Peyer's patch (tissue), 4 donors: Measurements from ENCODE around the gene CELF4. TPM values are rescaled to one million over a fixed set of nuclear protein-coding genes. Genes with fewer than 3 reads are reported as not detected.

Source experiments
- DNase-seq, 3 donors: peaks; one replicate each; pipeline ENCODE4 v3.0.0-alpha.2; 2017 to 2019
- H3K27ac ChIP-seq, 4 donors: fragments of 200-600 bp; sonication (generic); one replicate each; pipeline ENCODE4 v1.5.1; 2016 to 2019
- H3K27me3 ChIP-seq, 2 donors: fragments of 200-600 bp; sonication (generic); one replicate each; pipeline ENCODE4 v1.5.1; 2019
- H3K36me3 ChIP-seq, 3 donors: fragments of 200-600 bp; sonication (generic); one replicate each; pipeline ENCODE4 v1.5.1; 2016 to 2019
- H3K4me1 ChIP-seq, 4 donors: fragments of 200-600 bp; sonication (generic); one replicate each; pipeline ENCODE4 v1.5.1; 2016 to 2019
- H3K4me3 ChIP-seq, 4 donors: fragments of 200-600 bp; sonication (generic); 1 replicate in 3 of 4; 2 replicates in 1 of 4; pipeline ENCODE4 v1.5.1; 2016 to 2019; ENCODE audit warnings: mild to moderate bottlenecking in 1 of 4
- H3K9me3 ChIP-seq, 4 donors: fragments of 200-600 bp; sonication (generic); one replicate each; pipeline ENCODE4 v1.5.1; 2016 to 2019; ENCODE audit warnings: mild to moderate bottlenecking in 1 of 4
- CTCF ChIP-seq, 6 experiments: fragments of 450-650 bp in 4 of 6; fragments of 200-600 bp in 2 of 6; sonication (generic) in 1 of 6; IDR thresholded peaks; one replicate each; pipeline ENCODE4 v1.5.1; 2017 to 2019; ENCODE audit warnings: antibody characterized with exemption in 6 of 6, mild to moderate bottlenecking in 3 of 6, moderate library complexity in 1 of 6
- POLR2A ChIP-seq, 2 donors: fragments of 450-650 bp; IDR thresholded peaks; one replicate each; pipeline ENCODE4 v1.5.1; 2017; ENCODE audit warnings: antibody characterized with exemption in 2 of 2, mild to moderate bottlenecking in 2 of 2, moderate library complexity in 2 of 2
- total RNA-seq, 4 donors: library from RNA; depleted of rRNA; stranded (reverse); fragments of >200 nt; gene quantifications; one replicate each; pipeline ENCODE4 v1.1.0, GENCODE V29; 2016

Gene CELF4
- total RNA-seq, 4 donors from 2014 or later: 0.35 to 4.8 TPM; not detected in 2

GRCh38 chr18:37451239-37451825, 114.3 kb downstream of the CELF4 start:
- TF ChIP-seq CTCF (IDR thresholded peaks at IDR 0.05): no peak
- no peak for TF ChIP-seq POLR2A (IDR thresholded peaks at IDR 0.05)
- H3K4me1 ChIP-seq: no peaks in the 10 kb centered on the region

GRCh38 chr18:37450434-37451132, 115.0 kb downstream of the CELF4 start:
- Histone ChIP-seq H3K4me3 (no peak overlapping the region), H3K27me3 (no peaks in the 10 kb centered on the region), H3K36me3 (no peaks in the 10 kb centered on the region), H3K4me1 (no peaks in the 10 kb centered on the region), H3K9me3 (no peaks in the 10 kb centered on the region), H3K27ac (peak overlapping the region in 1 of 4 donors; percentile 22)
- TF ChIP-seq POLR2A (IDR thresholded peaks at IDR 0.05): no peak
- no peak for TF ChIP-seq CTCF (IDR thresholded peaks at IDR 0.05)
- DNase-seq: no peak

More at GRCh38 chr18:37451239-37451825, 114.3 kb downstream of the CELF4 start:
- DNase-seq: no peak
- H3K27ac ChIP-seq: no peak overlapping the region
- no peaks in the 10 kb centered on the region for H3K36me3 ChIP-seq
- no peaks in the 10 kb centered on the region for H3K9me3 ChIP-seq
- no peak overlapping the region for H3K4me3 ChIP-seq
- H3K27me3 ChIP-seq: no peaks in the 10 kb centered on the region

- Histone ChIP-seq H3K27me3 (no peaks in the 10 kb centered on the region), H3K4me3 (no peak overlapping the region), H3K4me1 (no peaks in the 10 kb centered on the region), H3K36me3 (no peaks in the 10 kb centered on the region), H3K9me3 (no peaks in the 10 kb centered on the region), H3K27ac (no peak overlapping the region)
- no peak for TF ChIP-seq POLR2A (IDR thresholded peaks at IDR 0.05)
- no peak for DNase-seq
Measured at GRCh38 chr18:37449618-37450017, 116.0 kb downstream of the CELF4 start.

GRCh38 chr18:37448946-37449345, 116.7 kb downstream of the CELF4 start:
- Histone ChIP-seq H3K36me3 (no peaks in the 10 kb centered on the region), H3K4me3 (no peak overlapping the region), H3K4me1 (no peaks in the 10 kb centered on the region), H3K27me3 (no peaks in the 10 kb centered on the region), H3K9me3 (no peaks in the 10 kb centered on the region), H3K27ac (no peak overlapping the region)
- no peak for DNase-seq
- no peak for TF ChIP-seq POLR2A (IDR thresholded peaks at IDR 0.05)
- TF ChIP-seq CTCF (IDR thresholded peaks at IDR 0.05): no peak

- Histone ChIP-seq H3K27ac (no peak overlapping the region), H3K36me3 (no peaks in the 10 kb centered on the region), H3K9me3 (no peaks in the 10 kb centered on the region), H3K27me3 (no peaks in the 10 kb centered on the region), H3K4me3 (no peak overlapping the region), H3K4me1 (no peaks in the 10 kb centered on the region)
- no peak for DNase-seq
- TF ChIP-seq POLR2A (IDR thresholded peaks at IDR 0.05) (no peak), CTCF (IDR thresholded peaks at IDR 0.05) (no peak)
Measured at GRCh38 chr18:37447962-37448888, 117.4 kb downstream of the CELF4 start.
